H1 (cell line): Measurements from ENCODE around the gene KATNBL1. TPM values are rescaled to one million over a fixed set of nuclear protein-coding genes. Genes with fewer than 3 reads are reported as not detected.

Experiments used
- CTCF ChIA-PET: fragments of 300-600 bp; sonication (Branson Sonifier 250); formaldehyde crosslinking; loops from one replicate; lab custom pipeline; 2021; ENCODE audit not compliant: partially characterized antibody; lab: Charles Lee
- POLR2A ChIA-PET: fragments of 300-600 bp; sonication (Branson Sonifier 250); formaldehyde crosslinking; loops from one replicate; lab custom pipeline; 2021; ENCODE audit warnings: inconsistent platforms; ENCODE audit not compliant: partially characterized antibody; lab: Charles Lee
- DNase-seq, 2 experiments: peaks; one replicate each; pipeline versions ENCODE4 v3.0.0 to v3.0.0-alpha.2; 2010 to 2022; ENCODE audit warnings: low spot score in 2 of 2, low read depth in 1 of 2, mixed read lengths in 1 of 2
- FAIRE-seq: peaks from 2 replicates; lab custom pipeline; 2011; peaks lifted over from hg19 to GRCh38; lab: Jason Lieb, UNC
- H2AFZ ChIP-seq: 2 replicates; pipeline ENCODE4 v1.8.1; 2012; ENCODE audit warnings: low read length, inconsistent platforms
- H2AK5ac ChIP-seq: 2 replicates; pipeline ENCODE4 v1.6.1; 2013; ENCODE audit warnings: low read depth, low read length
- H2BK120ac ChIP-seq: replicated peaks from 2 replicates; pipeline ENCODE3; 2013; ENCODE audit warnings: low read depth, low read length, inconsistent platforms
- H2BK12ac ChIP-seq: 2 replicates; pipeline ENCODE4 v1.6.1; 2013; ENCODE audit warnings: low read depth, low read length
- H2BK15ac ChIP-seq: 2 replicates; pipeline ENCODE4 v1.6.1; 2013; ENCODE audit warnings: low read length
- H2BK20ac ChIP-seq: 2 replicates; pipeline ENCODE4 v1.6.1; 2013; ENCODE audit warnings: low read length
- H2BK5ac ChIP-seq: 2 replicates; pipeline ENCODE4 v1.6.1; 2013; ENCODE audit warnings: low read depth, low read length
- H3K14ac ChIP-seq: 2 replicates; pipeline ENCODE4 v1.6.1; 2013; ENCODE audit warnings: inconsistent platforms; ENCODE audit not compliant: insufficient read length
- H3K18ac ChIP-seq: 2 replicates; pipeline ENCODE4 v1.6.1; 2013; ENCODE audit warnings: low read length; ENCODE audit errors: extremely low read depth
- H3K23ac ChIP-seq: 2 replicates; pipeline ENCODE4 v1.6.1; 2013; ENCODE audit warnings: inconsistent platforms; ENCODE audit not compliant: insufficient read length
- H3K23me2 ChIP-seq: 2 replicates; pipeline ENCODE4 v1.6.1; 2013; ENCODE audit warnings: low read depth, low read length
- H3K27ac ChIP-seq: 2 replicates; pipeline ENCODE4 v1.6.1; 2011; ENCODE audit warnings: low read depth, low read length, inconsistent platforms
- H3K27me3 ChIP-seq, 4 experiments: replicated peaks in 1 of 4; 1 replicate in 1 of 4; 2 replicates in 3 of 4; pipeline versions ENCODE4 v1.6.1 to v1.8.1; 2011 to 2013; ENCODE audit warnings: low read length in 3 of 4, mild to moderate bottlenecking in 3 of 4, inconsistent platforms in 2 of 4, mixed read lengths in 2 of 4, moderate library complexity in 1 of 4; ENCODE audit not compliant: control insufficient read depth in 3 of 4, insufficient read depth in 3 of 4; ENCODE audit errors: extremely low read depth in 1 of 4
- H3K36me3 ChIP-seq, 4 experiments: 2 replicates each; pipeline versions ENCODE4 v1.6.1 to v1.8.1; 2011 to 2013; ENCODE audit warnings: mild to moderate bottlenecking in 4 of 4, low read length in 3 of 4, moderate library complexity in 2 of 4, control low read depth in 1 of 4, inconsistent platforms in 1 of 4; ENCODE audit not compliant: insufficient read depth in 4 of 4, control insufficient read depth in 2 of 4
- H3K4ac ChIP-seq: replicated peaks from 2 replicates; pipeline ENCODE3; 2013; ENCODE audit warnings: low read length, low read depth, mixed read lengths, inconsistent platforms; ENCODE audit not compliant: insufficient read length
- H3K4me1 ChIP-seq, 4 experiments: replicated peaks in 1 of 4; 1 replicate in 1 of 4; 2 replicates in 3 of 4; pipeline versions ENCODE4 v1.6.1 to v1.8.1; 2011 to 2013; ENCODE audit warnings: low read length in 3 of 4, inconsistent platforms in 2 of 4, mixed read lengths in 1 of 4; ENCODE audit not compliant: insufficient read depth in 4 of 4, control insufficient read depth in 3 of 4
- H3K4me2 ChIP-seq, 2 experiments: 2 replicates each; pipeline versions ENCODE4 v1.6.1 to v1.8.1; 2011 to 2013; ENCODE audit warnings: low read depth in 2 of 2, low read length in 2 of 2, control low read depth in 1 of 2, inconsistent platforms in 1 of 2, mild to moderate bottlenecking in 1 of 2; ENCODE audit not compliant: insufficient read depth in 1 of 2
- H3K4me3 ChIP-seq, 4 experiments: fragments of 200-600, 300-600 bp in 1 of 4; sonication (generic), shearing (Covaris generic), sonication (Bioruptor Twin) in 1 of 4; 2 replicates each; pipeline versions ENCODE4 v1.5.1 to v1.8.1; 2011 to 2016; ENCODE audit warnings: low read length in 4 of 4, low read depth in 3 of 4, control low read depth in 2 of 4, inconsistent platforms in 2 of 4, mild to moderate bottlenecking in 2 of 4, mixed read lengths in 1 of 4, moderate library complexity in 1 of 4; ENCODE audit not compliant: insufficient read depth in 2 of 4; ENCODE audit errors: extremely low read depth in 1 of 4
- H3K56ac ChIP-seq: replicated peaks from 2 replicates; pipeline ENCODE3; 2013; ENCODE audit warnings: low read depth, mild to moderate bottlenecking, mixed read lengths, low read length, inconsistent platforms; ENCODE audit not compliant: insufficient read length
- H3K79me1 ChIP-seq: 2 replicates; pipeline ENCODE4 v1.6.1; 2013; ENCODE audit warnings: low read depth, low read length, control low read depth
- H3K79me2 ChIP-seq, 2 experiments: 2 replicates each; pipeline versions ENCODE4 v1.6.1 to v1.8.1; 2012 to 2013; ENCODE audit warnings: low read length in 2 of 2, mild to moderate bottlenecking in 2 of 2, inconsistent platforms in 1 of 2; ENCODE audit not compliant: insufficient read depth in 2 of 2, control insufficient read depth in 1 of 2
- H3K9ac ChIP-seq, 4 experiments: replicated peaks in 1 of 4; 1 replicate in 1 of 4; 2 replicates in 3 of 4; pipeline versions ENCODE4 v1.6.1 to v1.8.1; 2011 to 2013; ENCODE audit warnings: low read depth in 3 of 4, low read length in 3 of 4, control low read depth in 2 of 4, mild to moderate bottlenecking in 2 of 4, moderate library complexity in 2 of 4, inconsistent platforms in 1 of 4; ENCODE audit errors: extremely low read depth in 1 of 4
- H3K9me3 ChIP-seq, 2 experiments: 2 replicates each; pipeline versions ENCODE4 v1.6.1 to v1.8.1; 2012 to 2013; ENCODE audit warnings: mild to moderate bottlenecking in 2 of 2, moderate library complexity in 2 of 2, control low read depth in 1 of 2, inconsistent platforms in 1 of 2, low read depth in 1 of 2, low read length in 1 of 2, mixed read lengths in 1 of 2; ENCODE audit not compliant: insufficient read depth in 2 of 2
- H4K20me1 ChIP-seq, 2 experiments: replicated peaks in 1 of 2; 2 replicates each; pipeline versions ENCODE3 to v1.8.1; 2011 to 2013; ENCODE audit warnings: inconsistent platforms in 2 of 2, low read length in 2 of 2, mild to moderate bottlenecking in 1 of 2; ENCODE audit not compliant: insufficient read depth in 2 of 2, control insufficient read depth in 1 of 2
- H4K5ac ChIP-seq: 2 replicates; pipeline ENCODE4 v1.6.1; 2013; ENCODE audit warnings: low read length, low read depth, mixed read lengths, inconsistent platforms; ENCODE audit not compliant: insufficient read length
- H4K8ac ChIP-seq: 2 replicates; pipeline ENCODE4 v1.8.0; 2013; ENCODE audit warnings: mild to moderate bottlenecking, moderate library complexity, low read length, inconsistent platforms; ENCODE audit not compliant: insufficient read depth; ENCODE audit errors: extremely low read depth
- H4K91ac ChIP-seq: replicated peaks from 2 replicates; pipeline ENCODE3; 2013; ENCODE audit warnings: low read length, mixed read lengths, inconsistent platforms; ENCODE audit not compliant: insufficient read length
- CBX5 ChIP-seq: fragments of 300-800, 300-1000 bp; sonication (generic); IDR thresholded peaks from 2 replicates; pipeline ENCODE4 v1.7.1; 2016; ENCODE audit warnings: antibody characterized with exemption, low read length, low read depth
- WGBS, 2 experiments: shearing (Covaris generic) in 1 of 2; methylation state at CpG; one replicate each; pipeline versions ENCODE4 v1.1.6 to v1.1.7; 2013 to 2015; ENCODE audit warnings: low lambda C conversion rate in 2 of 2, mixed read lengths in 2 of 2, inconsistent platforms in 1 of 2, low coverage in 1 of 2, missing lambda C conversion rate in 1 of 2; ENCODE audit not compliant: insufficient replicate concordance in 2 of 2, insufficient coverage in 1 of 2, insufficient read length in 1 of 2; ENCODE audit errors: extremely low coverage in 1 of 2, missing lambda C conversion rate in 1 of 2; 5-methylcytosine and 5-hydroxymethylcytosine counted together
- polyA plus RNA-seq, 7 experiments: library from polyadenylated mRNA; depleted of rRNA in 3 of 7; stranded (reverse) in 5 of 7; unstranded in 2 of 7; fragments of >200 nt in 5 of 7; fragments of 200-250 nt in 2 of 7; gene quantifications; 1 replicate in 5 of 7; 2 replicates in 1 of 7; 4 replicates in 1 of 7; pipeline versions ENCODE4 v1.2.1 to v1.2.3, GENCODE V29; 2011 to 2013; ENCODE audit warnings: missing spikeins in 2 of 7, mixed read lengths in 2 of 7
- total RNA-seq: library from RNA; stranded (reverse); fragmentation: NEBNext Ultra II Directional; extraction: Animal tissue kit (Norgen Biotek cat#: 25700); gene quantifications from 2 replicates; pipeline ENCODE4 v1.2.1, GENCODE V29; 2021

KATNBL1 gene
- total and polyA plus RNA-seq, 2 of the 8 experiments (the other 6 are each of a cell fraction or from before 2014, with no cell fraction given), result 14.2 to 51.4 TPM

GRCh38 chr15:34133511-34133910, 76.4 kb downstream of the KATNBL1 start:
- H2BK12ac ChIP-seq, result no peak overlapping the region
- H3K18ac ChIP-seq, result no peak overlapping the region
- H4K5ac ChIP-seq, result no peak overlapping the region
- H3K9ac ChIP-seq, result no peak overlapping the region
- TF ChIP-seq CBX5, result no peak
- TF ChIP-seq, all 59 proteins: peak for 0
- WGBS, 2 experiments, result 91% methylated on average over 1 of the region's 1 CpG; no CpG with 5 or more reads in 1 of the 2 experiments
- Histone ChIP-seq H3K4me2 (no peak overlapping the region), H3K36me3 (no peaks in the 10 kb centered on the region), H3K23me2 (no peaks in the 10 kb centered on the region), H2BK5ac (no peak overlapping the region), H3K4ac (no peak overlapping the region), H2BK20ac (no peak overlapping the region), H3K56ac (no peak overlapping the region), H3K79me2 (no peaks in the 10 kb centered on the region), H3K4me1 (no peaks in the 10 kb centered on the region), H4K20me1 (no peaks in the 10 kb centered on the region), H2BK120ac (no peak overlapping the region), H2AFZ (no peak overlapping the region), H3K14ac (no peak overlapping the region), H4K8ac (no peak overlapping the region), H4K91ac (no peak overlapping the region), H3K9me3 (no peaks in the 10 kb centered on the region), H2AK5ac (no peak overlapping the region), H3K79me1 (no peaks in the 10 kb centered on the region), H3K4me3 (no peak overlapping the region), H3K27ac (no peak overlapping the region), H3K27me3 (no peaks in the 10 kb centered on the region), H2BK15ac (no peak overlapping the region), H3K23ac (no peak overlapping the region)
- ChIA-PET CTCF (interaction anchor here (0.8 to 5.2 kb wide), 2 partner anchors 19 to 23 kb away, joined by 5 to 26 read pairs; no protein-coding TSS in a partner anchor), POLR2A (no interaction called here)
- FAIRE-seq (no peak), DNase-seq (no peak)
